ENCODE data around the gene NCAN. TPM values are rescaled to one million over a fixed set of nuclear protein-coding genes. Genes with fewer than 3 reads are reported as not detected.
A peak's percentile ranks its signal among the peaks of the same experiment; 100 is the strongest.

NCAN gene
- total RNA-seq, 1 donor from 2014 or later, result not detected

- no peak for DNase-seq (ENCODE audit: low read depth)
These were observed 47.0 kb downstream of the NCAN start for GRCh38 chr19:19258589-19259338.

- DNase-seq (ENCODE audit: low read depth), result no peak
These were observed 48.0 kb downstream of the NCAN start for GRCh38 chr19:19259741-19260140.

DNA sequence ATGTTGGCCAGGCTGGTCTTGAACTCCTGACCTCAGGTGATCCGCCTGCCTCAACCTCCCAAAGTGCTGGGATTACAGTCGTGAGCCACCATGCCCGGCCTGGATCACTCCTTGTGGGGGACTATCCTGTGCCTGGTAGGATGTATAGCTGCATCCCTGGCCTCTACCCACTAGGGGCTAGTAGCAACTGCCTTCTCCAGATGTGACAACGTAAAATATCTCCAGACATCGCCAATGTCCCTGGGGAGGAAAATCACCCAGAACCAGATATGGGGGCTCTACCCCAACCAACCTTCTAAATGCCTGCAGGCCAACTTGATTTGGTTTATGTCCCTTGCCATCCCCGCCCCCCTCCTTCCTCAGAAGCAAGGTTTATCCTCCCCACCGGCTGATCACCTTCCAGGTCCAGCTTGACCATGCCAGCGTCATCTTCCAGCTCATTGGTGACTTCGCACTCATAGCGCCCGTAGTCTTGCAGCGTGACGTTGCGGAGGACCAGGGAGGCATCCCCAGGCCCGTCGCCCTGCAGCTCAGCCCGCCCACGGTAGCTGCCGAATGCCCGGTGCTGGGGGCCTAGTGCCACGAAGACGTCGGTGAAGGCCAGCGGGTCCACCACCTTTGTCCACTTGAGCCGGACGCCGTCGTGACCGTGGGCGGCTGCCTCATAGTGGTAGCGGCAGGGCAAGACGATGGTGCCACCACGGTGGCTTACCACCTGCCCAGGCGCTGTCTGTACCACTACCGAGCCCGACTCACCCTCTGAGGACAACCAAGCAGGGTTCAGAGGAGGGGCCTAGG, 48.9 kb downstream of the NCAN start:
- DNase-seq (ENCODE audit: low read depth), result no peak

DNA sequence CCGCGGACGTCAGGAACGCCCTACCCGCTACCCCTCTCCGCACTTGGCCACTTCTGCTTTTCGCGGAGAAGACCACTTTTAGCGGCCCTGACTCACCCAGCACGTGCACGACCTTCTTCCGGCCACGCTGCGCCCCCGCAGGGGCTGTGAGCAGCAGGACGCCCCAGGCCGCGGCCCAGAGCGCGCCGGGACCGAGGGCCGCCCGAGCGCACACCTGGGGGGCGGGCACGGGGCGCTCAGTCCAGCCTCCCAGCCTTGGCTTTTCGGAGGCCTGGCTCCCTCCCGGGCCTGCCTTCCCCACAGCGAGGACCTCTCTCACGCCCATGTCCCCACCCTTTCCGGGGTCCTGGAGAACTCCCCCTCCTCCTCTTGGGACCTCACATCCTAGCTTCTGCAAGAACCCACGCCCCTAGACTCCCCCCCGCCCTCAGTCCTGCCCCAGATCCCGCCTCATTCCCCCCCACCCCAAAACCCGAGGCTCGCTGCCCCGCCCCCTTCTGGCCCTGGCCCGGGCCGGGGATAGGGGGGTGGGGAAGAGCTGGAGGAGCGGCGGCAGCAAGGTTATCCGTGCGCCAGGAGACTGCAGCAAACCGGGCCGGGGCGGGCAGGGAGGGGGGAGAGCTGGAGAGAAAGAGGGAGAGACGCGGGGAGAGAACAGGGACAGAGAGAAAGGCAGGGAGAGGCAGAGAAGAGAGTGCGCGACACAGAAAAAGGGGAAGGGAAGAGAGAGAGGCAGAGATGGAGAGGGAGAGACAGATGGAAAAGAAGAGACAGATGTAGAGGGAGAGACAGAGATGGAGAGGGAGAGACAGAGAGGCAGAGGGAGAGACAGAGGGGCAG, 49.8 kb downstream of the NCAN start:
- no peak for DNase-seq (ENCODE audit: low read depth)

GRCh38 chr19:19262190-19263057, 50.7 kb downstream of the NCAN start:
- DNase-seq (ENCODE audit: low read depth), result no peak

- DNase-seq (ENCODE audit: low read depth), result no peak
These were observed 52.2 kb downstream of the NCAN start for GRCh38 chr19:19263886-19264487.

DNA sequence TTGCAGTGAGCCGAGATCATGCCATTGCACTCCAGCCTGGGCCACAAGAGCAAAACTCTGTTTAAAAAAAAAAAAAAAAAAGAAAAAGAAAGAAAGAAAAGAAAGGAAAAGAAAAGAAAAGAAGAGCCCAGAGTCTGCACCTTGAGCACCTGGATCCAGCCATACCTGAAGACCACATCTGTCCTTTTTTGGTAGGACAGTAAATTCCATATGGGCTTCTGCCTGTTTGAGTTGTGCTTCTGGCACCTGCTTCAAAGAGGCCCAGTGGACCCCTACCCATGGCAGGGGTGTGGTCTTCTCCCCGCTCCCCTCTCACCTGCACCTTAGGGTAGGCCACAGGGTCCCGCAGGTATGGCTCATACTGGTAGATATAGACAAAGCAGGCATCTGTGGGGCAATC, 55.5 kb downstream of the NCAN start:
- no peak for DNase-seq (ENCODE audit: low read depth)

DNA sequence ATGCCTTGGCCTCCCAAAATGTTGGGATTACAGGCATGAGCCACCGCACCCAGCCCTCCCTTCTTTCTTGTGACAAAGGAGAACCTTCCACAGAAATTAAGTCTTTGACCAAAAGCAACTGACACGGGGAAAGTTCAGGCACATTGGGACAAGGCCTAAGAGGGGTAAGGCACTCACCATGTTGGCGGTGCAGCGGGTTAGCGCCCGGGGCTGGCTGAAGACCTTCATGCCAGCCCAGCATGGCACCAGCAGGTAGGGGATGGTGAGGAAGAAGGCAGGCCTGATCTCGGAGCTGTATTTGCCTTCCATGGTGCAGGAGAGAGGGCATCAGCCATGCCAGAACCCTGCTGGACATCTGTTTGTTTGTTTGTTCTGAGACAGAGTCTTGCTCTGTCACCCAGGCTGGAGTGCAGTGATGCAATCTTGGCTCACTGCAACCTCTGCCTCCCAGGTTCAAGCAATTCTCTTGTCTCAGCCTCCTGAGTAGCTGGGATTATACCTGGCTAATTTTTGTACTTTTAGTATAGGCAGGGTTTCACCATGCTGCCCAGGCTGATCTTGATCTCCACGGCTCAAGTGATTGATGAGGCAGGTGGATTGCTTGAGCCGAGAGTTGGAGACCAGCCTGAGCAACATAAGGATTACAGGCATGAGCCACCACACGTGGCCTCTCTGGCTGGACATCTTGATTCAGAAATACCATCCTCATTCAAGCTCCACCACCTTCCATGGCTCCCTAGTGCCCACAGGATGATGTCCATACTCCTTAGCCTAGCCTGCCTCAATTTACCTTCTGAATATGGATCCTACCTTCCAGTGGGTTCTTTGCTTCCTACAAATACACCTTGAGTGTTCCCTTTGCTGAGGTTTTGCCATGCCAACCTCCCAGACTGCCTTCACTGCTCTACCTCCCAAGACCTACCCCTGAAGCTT, 57.0 kb downstream of the NCAN start:
- DNase-seq (ENCODE audit: low read depth), result no peak

DNA sequence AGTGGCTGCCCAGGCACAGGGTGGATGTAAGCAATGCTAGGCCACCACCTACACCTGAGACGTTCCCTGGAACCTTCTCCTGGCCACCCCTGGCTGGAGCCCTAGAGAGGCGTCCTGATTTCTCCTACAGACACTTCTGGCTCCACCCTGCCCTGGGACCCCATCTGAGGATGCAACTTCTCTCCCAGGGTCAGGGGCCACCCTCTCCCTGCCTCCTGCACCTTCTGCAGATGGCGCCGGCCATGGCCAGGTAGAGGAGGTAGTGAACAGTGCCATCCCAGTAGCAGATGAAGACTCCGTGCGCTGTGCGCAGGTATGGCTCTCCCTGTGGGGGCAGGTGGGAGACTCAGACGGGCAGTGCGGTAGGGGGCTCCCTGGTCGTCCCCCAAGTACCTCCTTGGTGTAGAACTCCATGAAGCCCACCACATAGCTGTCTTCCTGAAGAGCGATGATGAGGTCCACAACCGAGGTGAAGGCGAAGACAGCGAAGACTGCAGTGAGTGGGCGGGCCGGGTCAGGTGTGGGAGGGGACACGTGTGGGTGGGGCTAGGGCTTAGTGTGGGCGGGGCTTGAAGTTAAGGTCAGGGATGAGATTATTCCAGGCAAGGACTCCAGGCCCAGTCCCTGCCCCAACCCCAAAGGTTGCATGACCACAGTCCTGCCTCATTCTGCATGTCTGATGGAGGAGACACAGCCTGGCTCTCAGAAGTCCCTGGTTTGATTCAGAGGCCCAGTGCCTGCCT, 58.4 kb downstream of the NCAN start:
- no peak for DNase-seq (ENCODE audit: low read depth)

GRCh38 chr19:19270749-19271571, 59.2 kb downstream of the NCAN start:
- no peak for DNase-seq (ENCODE audit: low read depth)

DNA sequence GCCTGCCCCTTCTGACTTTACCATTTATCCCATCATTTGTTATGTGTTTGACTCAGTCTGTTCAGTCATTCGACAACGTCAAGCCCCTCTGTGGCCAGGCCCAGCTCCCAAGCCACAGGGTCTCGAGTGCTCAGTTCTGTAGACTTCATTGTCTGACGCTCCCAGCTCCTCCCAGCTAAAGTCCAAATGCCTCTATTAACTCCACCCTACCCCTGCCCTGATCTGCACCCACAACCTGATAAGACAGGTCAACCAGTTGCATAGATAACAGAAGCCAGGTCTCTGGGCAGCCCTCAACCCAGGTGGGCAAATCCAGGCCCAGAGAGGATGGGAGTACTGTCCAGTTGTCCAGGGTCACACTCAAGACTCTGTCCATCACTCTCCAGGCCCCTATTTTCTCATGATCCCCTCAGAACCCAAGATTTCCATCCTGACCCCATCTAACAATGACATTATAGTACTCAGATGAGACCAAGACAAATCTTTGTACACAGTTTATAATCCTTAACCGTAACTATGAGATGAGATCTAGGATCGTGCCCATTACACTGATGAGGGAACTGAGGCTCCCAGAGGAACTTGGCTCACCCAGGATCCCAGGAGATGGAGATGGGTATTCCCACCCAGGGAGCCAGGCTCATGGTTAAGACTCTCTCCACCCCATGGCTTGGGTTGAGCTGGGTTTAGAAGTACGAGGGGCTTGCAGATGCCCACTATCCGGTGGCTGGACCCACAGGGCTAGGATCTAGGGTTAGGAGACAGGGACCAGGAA, 60.3 kb downstream of the NCAN start:
- no peak for DNase-seq (ENCODE audit: low read depth)

- peak; percentile 26 for DNase-seq (ENCODE audit: low read depth)
These were observed 62.4 kb downstream of the NCAN start for GRCh38 chr19:19274146-19274545.

DNA sequence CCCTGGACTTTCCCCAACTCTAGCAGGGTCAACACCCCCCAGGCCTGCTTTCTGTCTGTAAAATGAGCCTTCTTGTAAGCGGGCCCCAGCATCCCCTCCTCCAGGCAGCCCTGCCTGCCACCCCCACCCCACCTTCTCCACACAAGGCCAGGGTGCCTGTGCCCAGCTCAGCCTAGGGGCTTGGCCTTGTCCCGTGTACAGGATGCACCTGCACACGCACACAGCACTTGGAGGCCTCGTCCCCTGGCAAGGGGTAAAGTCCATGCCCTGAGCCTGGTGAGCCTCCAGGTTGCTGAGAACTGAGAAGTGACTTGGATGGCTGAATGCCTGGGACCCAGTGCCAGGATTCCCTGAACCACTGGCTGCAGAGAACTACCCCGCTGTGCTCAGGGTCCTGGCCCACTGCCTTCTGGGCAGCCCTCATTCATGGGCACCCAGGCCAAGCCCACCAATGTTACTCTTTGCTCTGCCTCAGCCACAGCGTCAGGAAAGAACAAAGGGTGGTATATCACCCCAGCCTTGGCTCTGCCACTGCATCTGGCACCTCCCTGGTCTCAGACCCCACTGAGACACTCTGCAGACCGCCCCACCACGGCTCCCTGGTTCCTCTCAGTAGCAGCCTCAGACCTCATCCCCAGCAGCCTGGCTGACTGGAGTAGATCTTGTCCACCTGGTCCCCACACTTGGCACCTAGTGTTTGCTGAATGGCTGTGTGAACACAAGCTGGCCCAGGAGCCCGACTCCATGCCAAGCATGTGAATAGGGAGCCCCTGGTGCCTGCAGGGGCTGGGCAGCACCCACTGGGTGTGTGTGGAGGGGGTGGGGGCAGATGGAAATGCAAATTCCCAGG, 63.2 kb downstream of the NCAN start:
- no peak for DNase-seq (ENCODE audit: low read depth)

- peak; percentile 47 for DNase-seq (ENCODE audit: low read depth)
These were observed 64.6 kb downstream of the NCAN start for GRCh38 chr19:19276386-19276785.

DNA sequence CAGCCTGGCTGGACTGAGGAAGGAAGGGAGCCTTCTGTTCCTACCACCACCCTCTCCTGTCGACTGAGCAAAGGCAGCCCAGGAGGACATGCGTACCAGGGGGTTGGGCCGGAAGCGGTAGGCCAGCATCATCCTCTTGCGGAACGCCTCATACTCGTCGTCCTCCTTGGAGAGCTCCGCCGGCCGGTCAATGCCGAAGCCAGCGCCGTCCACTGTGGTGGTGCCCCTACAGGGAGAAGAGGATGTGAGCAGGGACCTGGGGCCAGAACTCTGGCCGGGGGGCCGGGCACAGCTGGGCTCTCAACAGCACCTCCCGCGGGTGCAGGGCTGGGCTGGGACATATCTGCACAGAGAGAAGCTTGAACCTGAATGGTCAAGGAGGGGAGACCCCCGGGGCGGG, 65.1 kb downstream of the NCAN start:
- DNase-seq (ENCODE audit: low read depth), result no peak

DNA sequence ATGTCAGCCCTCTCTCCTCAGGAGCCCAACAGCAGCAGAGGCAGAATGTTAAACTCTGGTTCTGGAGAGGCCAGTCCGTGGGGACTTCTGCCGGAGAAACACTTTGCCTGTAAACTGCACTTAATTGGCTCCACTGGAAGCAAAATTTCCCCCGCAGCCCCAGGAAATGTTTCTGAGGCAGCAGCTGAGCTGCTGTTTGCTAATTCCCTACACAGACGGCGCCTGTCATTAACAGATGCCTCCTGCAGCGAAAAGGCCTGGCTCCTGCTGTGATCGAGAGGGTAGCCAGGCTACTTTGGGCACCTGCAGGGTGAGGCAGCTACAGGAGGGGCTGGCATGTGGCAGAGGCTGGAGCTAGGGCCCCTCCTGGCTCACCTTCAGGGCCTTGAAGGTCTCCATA, 66.6 kb downstream of the NCAN start:
- no peak for DNase-seq (ENCODE audit: low read depth)
